Right atrium auricular region (tissue), 2 donors: ENCODE results near the gene PLD3. TPM values are rescaled to one million over a fixed set of nuclear protein-coding genes. Genes with fewer than 3 reads are reported as not detected.

Source experiments
- DNase-seq: peaks from one replicate; pipeline ENCODE4 v3.0.0-alpha.2; 2019; ENCODE audit warnings: low spot score
- H3K27ac ChIP-seq, 2 donors: fragments of 200-600 bp; sonication (generic); 1 replicate in 1 of 2; 2 replicates in 1 of 2; pipeline ENCODE4 v1.5.1; 2016 to 2019
- H3K27me3 ChIP-seq, 2 donors: fragments of 200-600 bp; sonication (generic); one replicate each; pipeline versions ENCODE4 v1.5.1 to v1.6.0; 2017 to 2019
- H3K36me3 ChIP-seq: fragments of 200-600 bp; sonication (generic); one replicate; pipeline ENCODE4 v1.5.1; 2016
- H3K4me1 ChIP-seq, 2 donors: fragments of 200-600 bp; sonication (generic); one replicate each; pipeline versions ENCODE4 v1.5.1 to v1.6.0; 2017 to 2019
- H3K4me3 ChIP-seq, 2 donors: fragments of 200-600 bp; sonication (generic); 1 replicate in 1 of 2; 2 replicates in 1 of 2; pipeline ENCODE4 v1.5.1; 2017 to 2019; ENCODE audit warnings: mild to moderate bottlenecking in 1 of 2, moderate library complexity in 1 of 2
- H3K9me3 ChIP-seq, 2 donors: fragments of 200-600 bp; sonication (generic); one replicate each; pipeline ENCODE4 v1.5.1; 2019
- total RNA-seq, 2 donors: library from RNA; depleted of rRNA; stranded (reverse); fragments of >200 nt; gene quantifications; one replicate each; pipeline ENCODE4 v1.1.0, GENCODE V29; 2016
- TF ChIP-seq, protein P1 (sequence below), 2 donors: fragments of 200-600 bp; sonication (generic); IDR thresholded peaks; one replicate each; pipeline ENCODE4 v1.5.1; 2019; ENCODE audit warnings: antibody characterized with exemption in 2 of 2

Gene PLD3
- total RNA-seq, 2 donors from 2014 or later = 273 to 315 TPM

DNA sequence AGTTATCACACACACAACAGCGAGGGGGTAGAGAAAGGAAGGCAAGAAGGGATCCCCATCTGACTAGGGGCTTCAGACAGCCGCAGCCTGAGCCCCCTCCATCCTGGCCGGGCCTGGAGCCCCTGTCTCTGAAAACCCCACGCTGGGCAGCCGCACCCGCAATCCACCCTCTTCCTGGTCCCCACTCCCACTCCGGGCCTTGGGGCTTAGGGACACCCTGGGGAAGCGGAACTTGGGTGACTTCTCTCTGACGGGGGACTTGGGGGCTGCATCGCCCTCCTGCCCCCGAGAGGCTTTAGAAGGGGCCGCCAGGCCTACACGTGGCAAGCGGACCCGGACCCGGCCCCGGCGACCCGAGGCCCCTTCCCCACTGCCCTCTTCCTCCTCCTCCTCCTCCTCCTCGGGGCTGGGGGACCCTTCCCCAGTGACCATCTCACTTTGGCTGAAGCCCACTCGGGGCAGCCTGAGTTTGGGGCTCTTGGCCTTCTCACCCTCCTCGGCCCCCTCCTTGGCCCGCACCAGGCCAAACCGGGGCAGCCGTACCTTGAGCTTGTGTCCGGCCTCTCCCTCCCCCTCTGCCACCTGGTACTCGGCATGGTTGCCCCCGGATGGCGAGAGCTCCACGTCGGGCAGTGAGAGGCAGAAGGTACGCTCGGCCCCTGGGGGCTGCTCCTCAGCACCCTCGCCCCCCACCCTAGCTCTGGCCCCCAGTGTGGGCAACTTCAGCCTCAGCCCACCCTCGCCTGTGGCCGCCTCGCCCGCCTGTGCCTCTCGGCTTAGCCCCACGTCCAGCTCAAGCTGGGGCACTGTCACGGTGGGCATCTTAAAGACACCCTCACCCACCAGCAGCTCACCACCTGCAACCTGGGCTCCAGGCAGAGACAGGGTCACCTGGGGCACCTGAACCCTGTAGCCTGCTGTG, 45.7 kb downstream of the PLD3 start:
- Histone ChIP-seq H3K4me3 (no peak overlapping the region), H3K9me3 (no peaks in the 10 kb centered on the region), H3K27ac (no peak overlapping the region), H3K4me1 (peaks cover 0 to 5% of the 10 kb centered on the region in 2 donors), H3K27me3 (no peaks in the 10 kb centered on the region), H3K36me3 (no peaks in the 10 kb centered on the region)
- no peak for DNase-seq
- TF ChIP-seq, protein P1, sequence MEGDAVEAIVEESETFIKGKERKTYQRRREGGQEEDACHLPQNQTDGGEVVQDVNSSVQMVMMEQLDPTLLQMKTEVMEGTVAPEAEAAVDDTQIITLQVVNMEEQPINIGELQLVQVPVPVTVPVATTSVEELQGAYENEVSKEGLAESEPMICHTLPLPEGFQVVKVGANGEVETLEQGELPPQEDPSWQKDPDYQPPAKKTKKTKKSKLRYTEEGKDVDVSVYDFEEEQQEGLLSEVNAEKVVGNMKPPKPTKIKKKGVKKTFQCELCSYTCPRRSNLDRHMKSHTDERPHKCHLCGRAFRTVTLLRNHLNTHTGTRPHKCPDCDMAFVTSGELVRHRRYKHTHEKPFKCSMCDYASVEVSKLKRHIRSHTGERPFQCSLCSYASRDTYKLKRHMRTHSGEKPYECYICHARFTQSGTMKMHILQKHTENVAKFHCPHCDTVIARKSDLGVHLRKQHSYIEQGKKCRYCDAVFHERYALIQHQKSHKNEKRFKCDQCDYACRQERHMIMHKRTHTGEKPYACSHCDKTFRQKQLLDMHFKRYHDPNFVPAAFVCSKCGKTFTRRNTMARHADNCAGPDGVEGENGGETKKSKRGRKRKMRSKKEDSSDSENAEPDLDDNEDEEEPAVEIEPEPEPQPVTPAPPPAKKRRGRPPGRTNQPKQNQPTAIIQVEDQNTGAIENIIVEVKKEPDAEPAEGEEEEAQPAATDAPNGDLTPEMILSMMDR (IDR thresholded peaks at IDR 0.05) = no peak

DNA sequence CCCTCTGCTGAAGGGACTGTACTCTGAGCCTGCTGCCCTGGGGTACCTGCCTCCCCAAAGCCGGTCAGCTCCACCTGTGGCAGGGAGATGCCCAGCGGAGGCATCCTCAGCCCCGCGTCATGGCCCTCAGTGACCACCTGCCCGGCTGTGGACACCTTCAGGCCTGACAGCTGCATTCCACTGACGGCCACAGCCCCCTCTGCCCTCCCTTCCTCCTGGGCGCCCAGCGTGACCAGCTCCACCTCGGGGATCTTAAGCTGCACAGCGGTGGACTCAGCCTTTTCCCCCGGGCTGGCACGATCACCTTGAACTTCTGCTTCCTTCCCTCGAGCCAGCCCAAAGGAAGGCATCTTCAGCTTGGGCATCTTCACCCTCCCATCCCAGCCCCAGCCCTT, 46.3 kb downstream of the PLD3 start:
- Histone ChIP-seq H3K4me1 (peaks cover 0 to 5% of the 10 kb centered on the region in 2 donors), H3K27me3 (no peaks in the 10 kb centered on the region), H3K4me3 (no peak overlapping the region), H3K36me3 (no peaks in the 10 kb centered on the region), H3K9me3 (no peaks in the 10 kb centered on the region), H3K27ac (no peak overlapping the region)
- no peak for DNase-seq
- TF ChIP-seq, protein P1 (IDR thresholded peaks at IDR 0.05) = no peak

DNA sequence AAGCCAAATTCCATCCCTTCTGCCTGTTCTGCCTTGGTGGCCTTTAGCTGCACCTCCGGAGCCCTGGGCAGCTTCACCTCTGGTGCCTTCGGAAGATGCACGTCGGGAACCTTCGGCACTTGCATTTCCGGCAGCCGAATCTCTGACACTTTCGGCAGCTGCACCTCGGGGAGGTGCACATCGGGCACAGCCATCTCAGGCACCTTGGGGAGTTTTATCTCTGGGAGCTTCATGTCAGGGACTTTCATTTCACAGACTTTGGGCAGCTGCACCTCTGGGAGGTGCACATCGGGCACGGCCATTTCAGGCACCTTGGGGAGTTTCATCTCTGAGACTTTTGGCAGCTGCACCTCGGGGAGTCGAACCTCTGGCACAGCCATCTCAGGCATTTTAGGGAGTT, 47.5 kb downstream of the PLD3 start:
- DNase-seq = no peak
- TF ChIP-seq, protein P1 (IDR thresholded peaks at IDR 0.05) = no peak
- Histone ChIP-seq H3K27me3 (no peaks in the 10 kb centered on the region), H3K9me3 (no peaks in the 10 kb centered on the region), H3K36me3 (no peaks in the 10 kb centered on the region), H3K4me3 (no peak overlapping the region), H3K27ac (no peak overlapping the region), H3K4me1 (peaks cover 0 to 5% of the 10 kb centered on the region in 2 donors)

DNA sequence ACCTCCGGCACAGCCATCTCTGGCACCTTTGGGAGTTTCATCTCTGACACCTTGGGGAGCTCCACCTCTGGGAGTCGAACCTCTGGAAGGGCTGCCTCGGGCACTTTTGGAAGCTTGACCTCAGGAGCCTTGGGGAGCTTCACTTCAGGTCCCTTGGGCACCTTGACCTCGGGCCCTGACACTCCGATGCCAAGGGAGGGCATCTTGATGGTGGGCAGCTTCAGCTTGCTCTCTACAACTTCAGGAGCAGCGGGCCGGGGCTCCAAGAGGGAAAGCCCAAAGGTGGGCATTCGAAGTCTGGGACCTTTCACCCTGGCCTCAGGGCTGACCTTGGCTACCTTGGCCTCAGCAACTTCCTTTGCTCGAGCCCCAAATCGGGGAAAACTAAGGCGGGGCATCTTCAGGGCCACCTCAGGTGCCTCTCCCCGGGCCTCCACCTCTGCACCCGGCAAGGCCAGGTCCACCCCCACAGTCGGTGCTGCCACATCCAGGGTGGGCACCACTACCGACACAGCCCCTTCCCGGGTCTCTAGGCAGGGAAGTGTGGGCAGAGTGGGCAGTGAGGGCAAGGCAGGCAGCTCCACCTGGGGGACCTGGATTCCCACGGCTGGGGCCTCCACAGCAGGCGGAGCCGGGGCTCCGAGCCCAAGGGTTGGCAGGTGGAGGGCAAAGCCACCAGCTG, 48.5 kb downstream of the PLD3 start:
- Histone ChIP-seq H3K27ac (no peak overlapping the region), H3K27me3 (no peaks in the 10 kb centered on the region), H3K36me3 (no peaks in the 10 kb centered on the region), H3K9me3 (no peaks in the 10 kb centered on the region), H3K4me3 (no peak overlapping the region), H3K4me1 (peaks cover 0 to 5% of the 10 kb centered on the region in 2 donors)
- DNase-seq = no peak
- TF ChIP-seq, protein P1 (IDR thresholded peaks at IDR 0.05) = no peak

DNA sequence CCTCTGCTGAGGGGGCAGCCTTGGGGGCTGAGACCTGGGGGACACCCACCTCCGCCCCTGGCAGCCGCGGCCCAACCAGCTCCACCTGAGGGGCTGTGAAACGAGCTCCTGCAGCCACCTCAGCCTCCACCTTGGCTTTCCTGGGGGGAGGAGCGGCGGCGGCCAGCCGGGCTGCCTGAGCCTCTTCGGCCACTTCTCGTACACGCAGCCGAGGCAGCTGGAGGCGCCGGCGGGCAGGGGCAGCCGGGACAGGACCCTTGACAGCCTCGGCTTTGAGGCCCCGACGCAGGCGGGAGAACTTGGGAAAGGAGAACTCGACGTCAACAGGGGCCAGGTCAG, 49.0 kb downstream of the PLD3 start:
- no peak overlapping the region for H3K4me3 ChIP-seq
- H3K4me1 ChIP-seq = peaks cover 0 to 5% of the 10 kb centered on the region in 2 donors
- DNase-seq = no peak
- no peaks in the 10 kb centered on the region for H3K27me3 ChIP-seq
- no peaks in the 10 kb centered on the region for H3K36me3 ChIP-seq
- H3K9me3 ChIP-seq = no peaks in the 10 kb centered on the region
- TF ChIP-seq, protein P1 (IDR thresholded peaks at IDR 0.05) = no peak
- no peak overlapping the region for H3K27ac ChIP-seq
